Activated CD4-positive, alpha-beta T cell treated with anti-CD3 and anti-CD28 coated beads, Interleukin-2, amount 10 ng/mL, durations not matched to agents 7 days and 5 days (primary cell): Measurements from ENCODE around the gene PROSER3. TPM values are rescaled to one million over a fixed set of nuclear protein-coding genes. Genes with fewer than 3 reads are reported as not detected.
A peak's percentile ranks its signal among the peaks of the same experiment; 100 is the strongest.

ENCODE experiments used
- CTCF ChIA-PET: fragments of 350-600 bp; sonication (Branson Sonifier 250); formaldehyde crosslinking; loops from one replicate; lab custom pipeline; 2021; ENCODE audit warnings: antibody characterized with exemption; lab: Charles Lee
- POLR2A ChIA-PET: fragments of 350-600 bp; sonication (Branson Sonifier 250); formaldehyde crosslinking; loops from one replicate; lab custom pipeline; 2021; ENCODE audit warnings: antibody characterized with exemption; lab: Charles Lee
- DNase-seq: peaks from one replicate; pipeline ENCODE4 v3.0.0-alpha.2; 2020
- H3K27ac Mint-ChIP-seq: one replicate; pipeline ENCODE4 v1.8.0; 2021; ENCODE audit warnings: mild to moderate bottlenecking, moderate library complexity, mixed read lengths
- H3K27me3 Mint-ChIP-seq: one replicate; pipeline ENCODE4 v1.8.0; 2021; ENCODE audit warnings: mixed read lengths
- H3K36me3 Mint-ChIP-seq: one replicate; pipeline ENCODE4 v1.8.0; 2021; ENCODE audit warnings: low read depth, mixed read lengths
- H3K4me1 Mint-ChIP-seq: one replicate; pipeline ENCODE4 v1.8.0; 2021; ENCODE audit warnings: mixed read lengths
- H3K4me3 Mint-ChIP-seq: one replicate; pipeline ENCODE4 v1.8.0; 2021; ENCODE audit warnings: mild to moderate bottlenecking, moderate library complexity, mixed read lengths
- H3K9me3 Mint-ChIP-seq: one replicate; pipeline ENCODE4 v1.8.0; 2021; ENCODE audit warnings: mixed read lengths
- total RNA-seq, 2 experiments: library from RNA; stranded (reverse); gene quantifications; one replicate each; pipeline ENCODE4 v1.2.3, GENCODE V29; 2021

The PROSER3 gene
- 10 to 100 TPM; 53.7 to 59.1 TPM for total RNA-seq

GRCh38 chr19:35757749-35758608 is at the start of gene PROSER3:
Gene PROSER3, plus strand, starts transcription at chr19:35758176. Its CDS starts 40 bp downstream, at chr19:35758216.
- Mint-ChIP-seq H3K4me3 (peak within 1 kb of the TSS; percentile 84), H3K36me3 (peaks cover 38% of the 10 kb centered on the region), H3K27me3 (no peaks in the 10 kb centered on the region), H3K4me1 (peaks cover 37% of the 10 kb centered on the region), H3K27ac (peak within 1 kb of the TSS; percentile 93), H3K9me3 (no peaks in the 10 kb centered on the region)
- DNase-seq = peak; percentile 99
- POLR2A ChIA-PET = no interaction called here
- CTCF ChIA-PET = no interaction called here

GRCh38 chr19:35708391-35708790 is 49.6 kb upstream of the PROSER3 start:
- H3K4me1 Mint-ChIP-seq = peaks cover 37% of the 10 kb centered on the region
- CTCF ChIA-PET = interaction anchor here (0.7 to 1.2 kb wide), 5 partner anchors 14 to 555 kb away, joined by 3 to 5 read pairs (median 4); no protein-coding TSS in a partner anchor
- H3K27ac Mint-ChIP-seq = no peak overlapping the region
- H3K27me3 Mint-ChIP-seq = no peaks in the 10 kb centered on the region
- H3K4me3 Mint-ChIP-seq = no peak overlapping the region
- H3K9me3 Mint-ChIP-seq = no peaks in the 10 kb centered on the region
- DNase-seq = no peak
- peaks cover 2% of the 10 kb centered on the region for H3K36me3 Mint-ChIP-seq
- POLR2A ChIA-PET = no interaction called here

GRCh38 chr19:35710784-35711723 is 46.9 kb upstream of the PROSER3 start:
- Mint-ChIP-seq H3K36me3 (peaks cover 2% of the 10 kb centered on the region), H3K27ac (peak overlapping the region; percentile 99), H3K4me1 (peaks cover 63% of the 10 kb centered on the region), H3K4me3 (peak overlapping the region; percentile 37), H3K27me3 (no peaks in the 10 kb centered on the region), H3K9me3 (no peaks in the 10 kb centered on the region)
- POLR2A ChIA-PET = interaction anchor here (0.6 to 4.3 kb wide), 4 partner anchors 9 to 17 kb away, joined by 3 to 31 read pairs (median 8); no protein-coding TSS in a partner anchor
- peak; percentile 64 for DNase-seq
- CTCF ChIA-PET = interaction anchor here (0.7 to 6.0 kb wide), 3 partner anchors 9 to 26 kb away, joined by 5 to 72 read pairs (median 26); no protein-coding TSS in a partner anchor

- no peaks in the 10 kb centered on the region for H3K27me3 Mint-ChIP-seq
- H3K27ac Mint-ChIP-seq = peak overlapping the region; percentile 99
- peaks cover 70% of the 10 kb centered on the region for H3K4me1 Mint-ChIP-seq
- H3K4me3 Mint-ChIP-seq = peak overlapping the region; percentile 87
- peaks cover 6% of the 10 kb centered on the region for H3K36me3 Mint-ChIP-seq
- peak; percentile 67 for DNase-seq
- CTCF ChIA-PET = interaction anchor here (0.6 to 6.0 kb wide), 9 partner anchors 8 to 96 kb away, joined by 3 to 72 read pairs (median 5); partner anchors contain the start of genes IGFLR1, LIN37, PSENEN and U2AF1L4
- POLR2A ChIA-PET = interaction anchor here (0.5 to 4.3 kb wide), 3 partner anchors 10 to 107 kb away, joined by 3 to 31 read pairs (median 3); no protein-coding TSS in a partner anchor
- no peaks in the 10 kb centered on the region for H3K9me3 Mint-ChIP-seq
Observed at GRCh38 chr19:35712567-35713505, 45.1 kb upstream of the PROSER3 start.

- Mint-ChIP-seq H3K9me3 (no peaks in the 10 kb centered on the region), H3K27me3 (no peaks in the 10 kb centered on the region), H3K4me1 (peaks cover 70% of the 10 kb centered on the region), H3K27ac (peak overlapping the region; percentile 99), H3K36me3 (peaks cover 6% of the 10 kb centered on the region), H3K4me3 (peak overlapping the region; percentile 87)
- CTCF ChIA-PET = interaction anchor here (1.4 to 6.0 kb wide), 7 partner anchors 8 to 34 kb away, joined by 3 to 72 read pairs (median 6); partner anchors contain the start of genes LIN37, PSENEN, U2AF1L4 and ZBTB32
- POLR2A ChIA-PET = interaction anchor here (0.5 to 4.3 kb wide), 2 partner anchors 11 to 106 kb away, joined by 3 to 31 read pairs; no protein-coding TSS in a partner anchor
- DNase-seq = no peak
Observed at GRCh38 chr19:35713506-35713850, 44.5 kb upstream of the PROSER3 start.

- Mint-ChIP-seq H3K27ac (peak overlapping the region; percentile 99), H3K36me3 (peaks cover 6% of the 10 kb centered on the region), H3K4me1 (peaks cover 74% of the 10 kb centered on the region), H3K27me3 (no peaks in the 10 kb centered on the region), H3K9me3 (no peaks in the 10 kb centered on the region), H3K4me3 (peak overlapping the region; percentile 87)
- CTCF ChIA-PET = interaction anchor here (0.6 to 6.0 kb wide), 8 partner anchors 9 to 217 kb away, joined by 3 to 72 read pairs (median 8); partner anchors contain the start of genes LIN37, PSENEN, U2AF1L4 and ZBTB32
- POLR2A ChIA-PET = interaction anchor here (0.5 to 4.3 kb wide), 3 partner anchors 12 to 300 kb away, joined by 3 to 31 read pairs (median 3); no protein-coding TSS in a partner anchor
- no peak for DNase-seq
Observed at GRCh38 chr19:35713904-35714495, 44.0 kb upstream of the PROSER3 start.

- H3K27ac Mint-ChIP-seq = peak overlapping the region; percentile 99
- ChIA-PET POLR2A (interaction anchor here (0.7 to 4.3 kb wide), 2 partner anchors 12 to 299 kb away, joined by 3 to 31 read pairs; no protein-coding TSS in a partner anchor), CTCF (interaction anchor here (0.6 to 6.0 kb wide), 9 partner anchors 10 to 362 kb away, joined by 3 to 72 read pairs (median 5); partner anchors contain the start of genes LIN37, PSENEN, U2AF1L4 and ZBTB32)
- H3K4me3 Mint-ChIP-seq = peak overlapping the region; percentile 87
- DNase-seq = peak; percentile 38
- H3K4me1 Mint-ChIP-seq = peaks cover 78% of the 10 kb centered on the region
- H3K27me3 Mint-ChIP-seq = no peaks in the 10 kb centered on the region
- peaks cover 9% of the 10 kb centered on the region for H3K36me3 Mint-ChIP-seq
- H3K9me3 Mint-ChIP-seq = no peaks in the 10 kb centered on the region
Observed at GRCh38 chr19:35714601-35715354, 43.2 kb upstream of the PROSER3 start.

- no peaks in the 10 kb centered on the region for H3K9me3 Mint-ChIP-seq
- ChIA-PET POLR2A (interaction anchor here (0.6 kb wide), 1 partner anchor 33 kb away, joined by 3 read pairs; the partner anchor contains the start of gene LIN37), CTCF (interaction anchor here (0.6 to 6.0 kb wide), 8 partner anchors 10 to 362 kb away, joined by 3 to 72 read pairs (median 4); partner anchors contain the start of genes LIN37 and ZBTB32)
- H3K27ac Mint-ChIP-seq = peak overlapping the region; percentile 94
- H3K4me3 Mint-ChIP-seq = peak overlapping the region; percentile 87
- DNase-seq = no peak
- peaks cover 77% of the 10 kb centered on the region for H3K4me1 Mint-ChIP-seq
- H3K27me3 Mint-ChIP-seq = no peaks in the 10 kb centered on the region
- peaks cover 12% of the 10 kb centered on the region for H3K36me3 Mint-ChIP-seq
Observed at GRCh38 chr19:35715355-35715809, 42.6 kb upstream of the PROSER3 start.

- CTCF ChIA-PET = interaction anchor here (0.6 to 6.0 kb wide), 5 partner anchors 14 to 167 kb away, joined by 3 to 72 read pairs (median 4); partner anchors contain the start of gene LIN37
- Mint-ChIP-seq H3K36me3 (peaks cover 15% of the 10 kb centered on the region), H3K27me3 (no peaks in the 10 kb centered on the region), H3K4me3 (peak overlapping the region; percentile 87), H3K27ac (peak overlapping the region; percentile 94), H3K4me1 (peaks cover 69% of the 10 kb centered on the region), H3K9me3 (no peaks in the 10 kb centered on the region)
- no peak for DNase-seq
- POLR2A ChIA-PET = interaction anchor here (0.6 kb wide), 1 partner anchor 32 kb away, joined by 3 read pairs; the partner anchor contains the start of gene LIN37
Observed at GRCh38 chr19:35715981-35716800, 41.8 kb upstream of the PROSER3 start.
